AG04449 (cell line): ENCODE results near the gene KLHL35.

ENCODE experiments used
- CTCF ChIA-PET: fragments of 350-600 bp; formaldehyde crosslinking; extraction: SDS; loops from one replicate; lab custom pipeline; 2021; ENCODE audit warnings: antibody characterized with exemption; lab: Yijun Ruan, JAX
- POLR2A ChIA-PET: fragments of 400-600, 350-600 bp; formaldehyde crosslinking; extraction: SDS; loops from one replicate; lab custom pipeline; 2020; ENCODE audit warnings: antibody characterized with exemption, inconsistent platforms; lab: Yijun Ruan, JAX
- DNase-seq: peaks from one replicate; pipeline ENCODE4 v3.0.0-alpha.2; 2010; ENCODE audit warnings: low read depth, low spot score
- H3K4me3 ChIP-seq: 2 replicates; pipeline ENCODE4 v1.5.1; 2011; ENCODE audit warnings: low read depth, mild to moderate bottlenecking, control low read depth, low read length
- TF ChIP-seq, protein P1 (sequence below): IDR thresholded peaks from one replicate; pipeline ENCODE4 v1.5.1; 2011; ENCODE audit warnings: mild to moderate bottlenecking, moderate library complexity, low read length, control low read depth, inconsistent platforms; ENCODE audit not compliant: insufficient read depth; ENCODE audit errors: missing control alignments

Gene KLHL35

GRCh38 chr11:75440960-75441803, 8.2 kb upstream of the KLHL35 start:
- no peak overlapping the region for H3K4me3 ChIP-seq
- POLR2A ChIA-PET, result no interaction called here
- DNase-seq, result no peak
- TF ChIP-seq, protein P1, sequence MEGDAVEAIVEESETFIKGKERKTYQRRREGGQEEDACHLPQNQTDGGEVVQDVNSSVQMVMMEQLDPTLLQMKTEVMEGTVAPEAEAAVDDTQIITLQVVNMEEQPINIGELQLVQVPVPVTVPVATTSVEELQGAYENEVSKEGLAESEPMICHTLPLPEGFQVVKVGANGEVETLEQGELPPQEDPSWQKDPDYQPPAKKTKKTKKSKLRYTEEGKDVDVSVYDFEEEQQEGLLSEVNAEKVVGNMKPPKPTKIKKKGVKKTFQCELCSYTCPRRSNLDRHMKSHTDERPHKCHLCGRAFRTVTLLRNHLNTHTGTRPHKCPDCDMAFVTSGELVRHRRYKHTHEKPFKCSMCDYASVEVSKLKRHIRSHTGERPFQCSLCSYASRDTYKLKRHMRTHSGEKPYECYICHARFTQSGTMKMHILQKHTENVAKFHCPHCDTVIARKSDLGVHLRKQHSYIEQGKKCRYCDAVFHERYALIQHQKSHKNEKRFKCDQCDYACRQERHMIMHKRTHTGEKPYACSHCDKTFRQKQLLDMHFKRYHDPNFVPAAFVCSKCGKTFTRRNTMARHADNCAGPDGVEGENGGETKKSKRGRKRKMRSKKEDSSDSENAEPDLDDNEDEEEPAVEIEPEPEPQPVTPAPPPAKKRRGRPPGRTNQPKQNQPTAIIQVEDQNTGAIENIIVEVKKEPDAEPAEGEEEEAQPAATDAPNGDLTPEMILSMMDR, result no peak
- CTCF ChIA-PET, result interaction anchor here (1.3 to 9.4 kb wide), 4 partner anchors 9 to 85 kb away, joined by 5 to 658 read pairs (median 8); partner anchors contain the start of gene GDPD5

GRCh38 chr11:75439495-75440120, 6.6 kb upstream of the KLHL35 start:
- TF ChIP-seq, protein P1, result no peak
- ChIA-PET CTCF (interaction anchor here (1.1 to 9.4 kb wide), 4 partner anchors 10 to 87 kb away, joined by 3 to 658 read pairs (median 7); partner anchors contain the start of gene GDPD5), POLR2A (no interaction called here)
- no peak for DNase-seq
- H3K4me3 ChIP-seq, result no peak overlapping the region

DNA sequence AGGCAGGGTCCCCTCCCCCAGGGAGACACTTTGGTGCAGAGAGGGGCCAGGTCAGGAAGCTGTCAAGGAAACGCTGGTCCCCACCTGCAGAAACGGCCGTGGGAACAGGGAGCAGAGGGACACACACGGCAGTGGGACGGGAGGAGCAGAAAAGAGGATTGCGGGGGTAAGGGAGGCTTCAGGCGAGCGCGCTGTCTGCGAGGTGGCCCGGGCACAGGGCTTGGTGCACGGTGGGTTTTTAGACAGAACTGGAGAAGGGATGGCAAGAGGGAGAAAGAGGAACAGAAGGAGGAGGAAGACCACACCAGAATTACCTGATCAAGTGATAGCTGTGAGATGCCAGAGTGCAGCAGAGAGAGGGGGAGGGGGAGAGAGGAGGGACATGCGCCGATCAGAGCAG, 6.0 kb upstream of the KLHL35 start:
- TF ChIP-seq, protein P1, result no peak
- no peak overlapping the region for H3K4me3 ChIP-seq
- ChIA-PET POLR2A (no interaction called here), CTCF (interaction anchor here (0.6 to 9.4 kb wide), 6 partner anchors 9 to 87 kb away, joined by 3 to 658 read pairs (median 3); partner anchors contain the start of gene GDPD5)
- no peak for DNase-seq

DNA sequence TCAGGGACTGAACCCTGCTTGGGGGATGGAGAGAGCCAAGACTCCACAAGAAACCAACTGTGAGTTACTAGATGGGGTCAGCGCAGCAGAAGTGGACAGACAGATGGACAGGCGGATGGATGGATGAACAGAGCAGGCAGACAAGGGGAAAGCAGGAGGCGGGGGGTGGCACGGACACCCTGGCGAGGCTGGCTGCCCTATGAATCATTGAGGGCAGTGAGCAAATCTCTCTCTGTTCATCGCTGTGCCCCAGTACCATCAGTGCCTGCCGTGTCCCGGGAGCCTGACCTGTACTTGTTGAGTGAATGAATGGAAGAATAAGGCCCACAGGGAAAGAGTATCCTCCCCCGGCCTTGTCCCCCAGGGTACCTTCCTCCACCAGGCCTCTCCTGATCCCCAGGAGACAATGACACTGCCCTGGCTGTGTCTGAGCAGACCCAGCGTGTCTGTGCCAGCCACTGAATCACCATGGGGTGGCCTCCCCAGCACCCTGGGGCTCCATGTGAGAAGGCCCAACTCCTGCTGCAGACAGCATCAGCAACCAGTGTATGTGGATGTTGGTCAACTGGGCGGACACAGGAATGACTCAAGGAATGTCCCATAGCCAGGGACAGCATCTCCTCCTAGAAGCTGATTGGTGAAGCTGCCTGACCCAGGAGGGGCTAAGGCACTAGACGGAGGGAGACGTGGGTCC, 5.1 kb upstream of the KLHL35 start:
- no peak overlapping the region for H3K4me3 ChIP-seq
- TF ChIP-seq, protein P1, result no peak
- DNase-seq, result no peak
- ChIA-PET CTCF (interaction anchor here (0.6 to 9.4 kb wide), 6 partner anchors 7 to 92 kb away, joined by 3 to 658 read pairs (median 30); partner anchors contain the start of gene GDPD5), POLR2A (no interaction called here)

DNA sequence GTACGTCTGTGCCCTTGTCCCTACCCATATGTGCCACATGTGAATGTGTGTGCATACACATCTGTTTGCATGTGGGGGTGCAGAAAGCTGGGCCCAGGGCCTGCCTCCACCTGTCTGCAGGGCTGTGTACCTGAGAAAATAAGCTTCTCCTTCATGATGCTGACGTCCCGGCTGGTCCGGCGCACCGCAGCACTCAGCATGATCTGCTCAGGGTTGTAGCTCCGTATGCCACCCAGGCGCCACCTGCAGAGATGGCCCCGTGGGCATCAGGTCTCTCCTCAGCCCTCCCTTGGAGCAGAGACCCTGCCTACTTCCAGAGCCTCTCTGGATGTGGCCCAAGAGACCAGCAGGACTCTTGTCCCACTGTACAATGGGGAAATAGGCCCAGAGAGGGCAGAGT, 3.8 kb upstream of the KLHL35 start:
- no peak for DNase-seq
- ChIA-PET POLR2A (no interaction called here), CTCF (interaction anchor here (1.0 to 9.2 kb wide), 5 partner anchors 8 to 93 kb away, joined by 3 to 91 read pairs (median 8); partner anchors contain the start of gene GDPD5)
- TF ChIP-seq, protein P1, result no peak
- no peak overlapping the region for H3K4me3 ChIP-seq

GRCh38 chr11:75435571-75435925, 2.5 kb upstream of the KLHL35 start:
- CTCF ChIA-PET, result interaction anchor here (0.7 to 9.2 kb wide), 5 partner anchors 10 to 156 kb away, joined by 3 to 91 read pairs (median 8); partner anchors contain the start of gene GDPD5
- TF ChIP-seq, protein P1, result no peak
- DNase-seq, result no peak
- POLR2A ChIA-PET, result no interaction called here
- H3K4me3 ChIP-seq, result no peak overlapping the region
